HCT116 (cell line): Measurements from ENCODE around the gene GPSM3. TPM values are rescaled to one million over a fixed set of nuclear protein-coding genes. Genes with fewer than 3 reads are reported as not detected.

Source experiments
- ATAC-seq: fragments of 200-7000 bp; cut with Tn5 transposase; 2 replicates; pipeline ENCODE4 v1.9.1; 2020; ENCODE audit warnings: mild to moderate bottlenecking, moderate library complexity
- BruUV-seq: library from RNA; stranded (reverse); fragments of 400-500 nt; replicated peaks from 2 replicates; lab custom pipeline; 2021; lab: Mats Ljungman, UMichigan
- CTCF ChIA-PET: fragments of 300-600 bp; sonication (Branson Sonifier 250); formaldehyde crosslinking; loops from one replicate; lab custom pipeline; 2021; ENCODE audit warnings: antibody characterized with exemption; lab: Charles Lee
- POLR2A ChIA-PET: fragments of 300-600, 350-600 bp; sonication (Branson Sonifier 250); formaldehyde crosslinking; loops from one replicate; lab custom pipeline; 2021; ENCODE audit warnings: antibody characterized with exemption; lab: Charles Lee
- RAD21 ChIA-PET, 2 experiments: fragments of 300-600 bp; sonication (Branson Sonifier 250); formaldehyde crosslinking; loops; one replicate each; lab custom pipeline; 2023; ENCODE audit warnings: low total read pairs in 2 of 2; ENCODE audit not compliant: uncharacterized antibody in 2 of 2, unreplicated experiment in 2 of 2, low non-redundant PET in 1 of 2; lab: Charles Lee
- DNase-seq: peaks from one replicate; pipeline ENCODE4 v3.0.0-alpha.2; 2010; ENCODE audit warnings: low read depth, low spot score
- H2AFZ ChIP-seq: fragments of 200-600 bp; shearing (Covaris generic), sonication (generic); 2 replicates; pipeline ENCODE4 v1.6.1; 2017; ENCODE audit warnings: low read depth, mixed run types, mixed read lengths, antibody characterized with exemption, low read length; ENCODE audit not compliant: poor library complexity, severe bottlenecking
- H3K27ac ChIP-seq: 2 replicates; pipeline ENCODE4 v1.5.1; 2012; ENCODE audit warnings: low read depth, low read length
- H3K27me3 ChIP-seq: fragments of 200-600 bp; sonication (generic); 2 replicates; pipeline ENCODE4 v1.6.1; 2016; ENCODE audit warnings: mixed run types, low read length, mixed read lengths; ENCODE audit not compliant: insufficient read depth
- H3K36me3 ChIP-seq, 2 experiments: fragments of 200-500 bp in 1 of 2; fragments of 200-600 bp in 1 of 2; sonication (Bioruptor generic) in 1 of 2; sonication (generic) in 1 of 2; 2 replicates each; pipeline versions ENCODE4 v1.5.1 to v1.6.1; 2014 to 2016; ENCODE audit warnings: low read length in 2 of 2, inconsistent platforms in 1 of 2, mixed read lengths in 1 of 2, mixed run types in 1 of 2; ENCODE audit not compliant: insufficient read depth in 2 of 2, control insufficient read depth in 1 of 2
- H3K4me1 ChIP-seq, 2 experiments: fragments of 200-600 bp in 1 of 2; sonication (generic) in 1 of 2; 2 replicates each; pipeline versions ENCODE4 v1.5.1 to v1.6.1; 2012 to 2017; ENCODE audit warnings: low read length in 2 of 2, inconsistent platforms in 1 of 2, mild to moderate bottlenecking in 1 of 2, mixed read lengths in 1 of 2, mixed run types in 1 of 2, moderate library complexity in 1 of 2; ENCODE audit not compliant: insufficient read depth in 2 of 2, control insufficient read depth in 1 of 2
- H3K4me2 ChIP-seq: fragments of 200-600 bp; sonication (generic); 2 replicates; pipeline ENCODE4 v1.6.1; 2017; ENCODE audit warnings: mixed run types, low read length, mixed read lengths
- H3K4me3 ChIP-seq, 2 experiments: fragments of 200-600 bp in 1 of 2; sonication (generic) in 1 of 2; replicated peaks in 1 of 2; 2 replicates each; pipeline ENCODE4 v1.5.1; 2011 to 2016; ENCODE audit warnings: low read length in 2 of 2, control low read depth in 1 of 2, low read depth in 1 of 2, mild to moderate bottlenecking in 1 of 2, mixed read lengths in 1 of 2, mixed run types in 1 of 2
- H3K79me2 ChIP-seq: fragments of 200-600 bp; sonication (generic); 2 replicates; pipeline ENCODE4 v1.6.1; 2017; ENCODE audit warnings: mild to moderate bottlenecking, mixed run types, low read length, moderate library complexity, mixed read lengths; ENCODE audit not compliant: insufficient read depth
- H3K9ac ChIP-seq: fragments of 200-600 bp; sonication (generic); 2 replicates; pipeline ENCODE4 v1.6.1; 2016; ENCODE audit warnings: low read length, mixed read lengths
- H3K9me2 ChIP-seq: fragments of 200-600 bp; sonication (generic), shearing (Covaris generic); 2 replicates; pipeline ENCODE4 v1.6.1; 2017; ENCODE audit warnings: mixed run types, mild to moderate bottlenecking, moderate library complexity; ENCODE audit not compliant: insufficient read depth
- H3K9me3 ChIP-seq, 2 experiments: fragments of 200-500 bp in 1 of 2; fragments of 200-600 bp in 1 of 2; sonication (Bioruptor generic) in 1 of 2; sonication (generic) in 1 of 2; 2 replicates each; pipeline ENCODE4 v1.6.1; 2014 to 2017; ENCODE audit warnings: low read length in 2 of 2, mixed read lengths in 2 of 2, inconsistent platforms in 1 of 2, low read depth in 1 of 2, mild to moderate bottlenecking in 1 of 2, mixed run types in 1 of 2, moderate library complexity in 1 of 2; ENCODE audit not compliant: control insufficient read depth in 1 of 2, insufficient read depth in 1 of 2
- H4K20me1 ChIP-seq: fragments of 200-600 bp; sonication (generic), shearing (Covaris generic); 2 replicates; pipeline ENCODE4 v1.6.1; 2017; ENCODE audit warnings: mixed run types, mild to moderate bottlenecking, moderate library complexity; ENCODE audit not compliant: insufficient read depth
- CTCF ChIP-seq, 3 experiments: fragments of 200-600 bp in 1 of 3; sonication (generic) in 1 of 3; IDR thresholded peaks in 2 of 3; conservative IDR thresholded peaks in 1 of 3; 2 replicates each; pipeline ENCODE4 v1.5.1; 2012 to 2017; ENCODE audit warnings: low read depth in 2 of 3, low read length in 2 of 3, antibody characterized with exemption in 1 of 3, borderline replicate concordance in 1 of 3, control low read depth in 1 of 3, mild to moderate bottlenecking in 1 of 3, mixed read lengths in 1 of 3, mixed run types in 1 of 3, moderate library complexity in 1 of 3; ENCODE audit not compliant: insufficient read depth in 1 of 3
- EZH2 ChIP-seq: fragments of 200-600 bp; sonication (generic); IDR thresholded peaks from 2 replicates; pipeline ENCODE4 v1.6.1; 2017; ENCODE audit warnings: antibody characterized with exemption, mixed run types
- FOSL1 ChIP-seq: IDR thresholded peaks from 2 replicates; pipeline ENCODE4 v1.6.1; 2012; ENCODE audit warnings: low read depth
- POLR2A ChIP-seq: IDR thresholded peaks from 2 replicates; pipeline ENCODE4 v1.7.0; 2011; ENCODE audit warnings: borderline replicate concordance; ENCODE audit not compliant: insufficient read depth, insufficient read length; ENCODE audit errors: extremely low read depth
- POLR2AphosphoS5 ChIP-seq: IDR thresholded peaks from 2 replicates; pipeline ENCODE4 v1.6.1; 2011; ENCODE audit warnings: mild to moderate bottlenecking, low read depth, low read length, moderate library complexity
- TCF7L2 ChIP-seq: IDR thresholded peaks from 2 replicates; pipeline ENCODE4 v1.7.0; 2011; ENCODE audit warnings: borderline replicate concordance, inconsistent platforms; ENCODE audit not compliant: insufficient read depth, insufficient read length; ENCODE audit errors: extremely low read depth
- intact Hi-C: fragments of 100-400 bp; cut with micrococcal nuclease; formaldehyde crosslinking; loops from 2 replicates; pipeline ENCODE4 v1.10.0; 2022
- total RNA-seq: library from RNA; stranded (reverse); gene quantifications from one replicate; pipeline ENCODE4 v1.2.1, GENCODE V29; 2021; ENCODE audit not compliant: unreplicated experiment
- TF ChIP-seq, protein P1 (sequence below): IDR thresholded peaks from 2 replicates; pipeline ENCODE4 v1.6.1; 2012

Gene GPSM3
- total RNA-seq, 1 experiment from 2014 or later, result 1.2 TPM

DNA sequence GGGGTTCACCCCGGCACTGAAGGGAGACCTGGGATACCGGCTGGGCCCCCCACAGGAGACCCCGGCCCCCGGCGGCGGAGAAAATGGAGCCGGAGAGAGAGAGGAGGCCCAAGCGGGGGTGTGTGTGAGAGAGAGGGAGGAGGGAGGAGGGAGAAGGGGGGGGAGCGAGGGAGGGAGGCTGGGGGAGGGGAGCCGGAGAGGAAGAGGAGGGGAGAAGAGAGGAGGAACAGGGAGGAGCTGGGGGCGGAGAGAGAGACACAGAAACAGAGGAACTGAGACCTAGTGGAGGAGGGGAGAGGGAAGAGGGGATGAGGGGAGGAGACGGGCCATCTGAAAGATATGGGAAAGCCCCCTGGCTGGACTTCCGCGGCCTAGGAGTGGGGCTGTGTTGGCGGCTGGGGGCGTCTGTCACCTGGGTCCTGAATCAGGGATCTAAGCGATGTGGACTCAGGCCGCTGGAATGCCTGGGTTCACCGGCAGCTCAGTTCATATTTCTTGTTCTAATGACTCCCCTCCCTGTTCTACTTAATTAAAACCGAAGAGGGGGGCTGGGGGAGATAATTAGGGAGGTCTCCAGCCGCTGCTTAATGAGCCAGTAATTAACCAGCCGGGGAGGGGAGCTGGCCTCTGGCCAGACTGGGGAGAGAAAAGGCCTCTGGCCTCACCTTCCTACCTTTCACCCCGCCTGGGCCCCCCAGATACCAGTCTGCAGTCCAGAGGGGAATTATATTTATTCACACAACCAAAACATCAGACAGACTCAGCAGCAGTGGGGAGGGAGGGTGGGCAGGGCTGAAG lies 2.2 kb downstream of the GPSM3 start, which contains the start of gene PBX2:
PBX2 (minus strand) TSS at position 149 of the 798 bp plus-strand sequence. CDS start 287 bp downstream, outside the sequence.
- ATAC-seq (peak; percentile 69), DNase-seq (peak; percentile 66)
- CTCF ChIA-PET, result interaction anchor here (1.3 to 1.5 kb wide), 2 partner anchors 13 to 71 kb away, joined by 4 to 10 read pairs; no protein-coding TSS in a partner anchor
- intact Hi-C loops, result no loop called here
- Histone ChIP-seq H3K79me2 (peaks cover 13% of the 10 kb centered on the region), H4K20me1 (no peaks in the 10 kb centered on the region), H3K27ac (peak within 1 kb of the TSS; percentile 81), H3K36me3 (peaks cover 0 to 3% of the 10 kb centered on the region in 2 experiments; a peak in 2 of 4 replicates), H3K9ac (peak within 1 kb of the TSS; percentile 87), H3K27me3 (no peaks in the 10 kb centered on the region), H3K4me1 (peaks cover 22 to 63% of the 10 kb centered on the region in 2 experiments), H3K4me3 (peak within 1 kb of the TSS; percentile 80 to 84), H3K4me2 (peak within 1 kb of the TSS; percentile 81), H3K9me3 (no peaks in the 10 kb centered on the region), H3K9me2 (no peaks in the 10 kb centered on the region), H2AFZ (no peak within 1 kb of the TSS)
- POLR2A ChIA-PET, result interaction anchor here (0.6 to 1.7 kb wide), 5 partner anchors 8 to 1257 kb away, joined by 3 to 4 read pairs (median 3); partner anchors contain the start of gene ATF6B
- RAD21 ChIA-PET, result no interaction called here
- TSS peak; percentile 98 for BruUV-seq
- peak; percentile 91 for TF ChIP-seq POLR2AphosphoS5
- no peak for TF ChIP-seq EZH2
- no peak for TF ChIP-seq FOSL1
- TF ChIP-seq TCF7L2, result peak; percentile 7
- TF ChIP-seq, protein P1, sequence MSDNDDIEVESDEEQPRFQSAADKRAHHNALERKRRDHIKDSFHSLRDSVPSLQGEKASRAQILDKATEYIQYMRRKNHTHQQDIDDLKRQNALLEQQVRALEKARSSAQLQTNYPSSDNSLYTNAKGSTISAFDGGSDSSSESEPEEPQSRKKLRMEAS, result no peak
- no peak for TF ChIP-seq CTCF (IDR thresholded peaks at IDR 0.05 in 2 of 3, conservative IDR thresholded peaks at IDR 0.05 in 1 of 3; ENCODE audit: borderline replicate concordance in 1 of 3, insufficient read depth in 1 of 3, low read depth in 2 of 3, low read length in 2 of 3)
- TF ChIP-seq POLR2A, result peak; percentile 43
